GM21526 (cell line): Measurements from ENCODE around the gene SRPK3.

Experiments
- ATAC-seq: cut with Tn5 transposase; IDR thresholded peaks from one replicate; pipeline ENCODE4 v1.9.1; 2021; ENCODE audit warnings: moderate library complexity; ENCODE audit not compliant: unreplicated experiment, low FRiP score

Gene SRPK3

GRCh38 chrX:153828308-153828707 is 47.5 kb downstream of the SRPK3 start:
- no peak for ATAC-seq

GRCh38 chrX:153828723-153829548 is 48.1 kb downstream of the SRPK3 start:
- ATAC-seq: no peak

- no peak for ATAC-seq
These were observed 48.6 kb downstream of the SRPK3 start for GRCh38 chrX:153829549-153829798.

- ATAC-seq: no peak
These were observed 49.2 kb downstream of the SRPK3 start, which contains the start of gene PDZD4 for GRCh38 chrX:153829799-153830639. Gene PDZD4, minus strand, starts transcription at chrX:153830544. Its CDS starts 246 bp downstream, at chrX:153830298.

- no peak for ATAC-seq
These were observed 50.0 kb downstream of the SRPK3 start for GRCh38 chrX:153830640-153831428.

GRCh38 chrX:153831429-153832150 is 50.7 kb downstream of the SRPK3 start:
- ATAC-seq: no peak

- no peak for ATAC-seq
These were observed 51.9 kb downstream of the SRPK3 start for GRCh38 chrX:153832728-153833127.
